Adipocyte (in vitro differentiated cells): ENCODE data around the gene RACK1.

Experiments
- DNase-seq: peaks from one replicate; pipeline ENCODE4 v3.0.0-alpha.2; 2015; ENCODE audit warnings: low read depth
- H3K27me3 ChIP-seq: replicated peaks from 2 replicates; pipeline ENCODE4 v1.7.0; 2013; ENCODE audit warnings: mild to moderate bottlenecking, low read length, moderate library complexity; ENCODE audit not compliant: control insufficient read depth, insufficient read depth
- H3K36me3 ChIP-seq: 2 replicates; pipeline ENCODE4 v1.7.0; 2013; ENCODE audit warnings: low read length, mild to moderate bottlenecking, moderate library complexity; ENCODE audit not compliant: control insufficient read depth, insufficient read depth, severe bottlenecking
- H3K4me1 ChIP-seq: 2 replicates; pipeline ENCODE4 v1.7.0; 2013; ENCODE audit warnings: mild to moderate bottlenecking, low read length, moderate library complexity; ENCODE audit not compliant: control insufficient read depth, insufficient read depth
- H3K4me3 ChIP-seq: 2 replicates; pipeline ENCODE4 v1.7.0; 2013; ENCODE audit warnings: mild to moderate bottlenecking, low read length, moderate library complexity
- H3K9ac ChIP-seq: 2 replicates; pipeline ENCODE4 v1.7.0; 2013; ENCODE audit warnings: mild to moderate bottlenecking, low read length, moderate library complexity
- H3K9me3 ChIP-seq: 2 replicates; pipeline ENCODE4 v1.7.0; 2013; ENCODE audit warnings: mild to moderate bottlenecking, low read length, moderate library complexity; ENCODE audit not compliant: control insufficient read depth

Gene RACK1

DNA sequence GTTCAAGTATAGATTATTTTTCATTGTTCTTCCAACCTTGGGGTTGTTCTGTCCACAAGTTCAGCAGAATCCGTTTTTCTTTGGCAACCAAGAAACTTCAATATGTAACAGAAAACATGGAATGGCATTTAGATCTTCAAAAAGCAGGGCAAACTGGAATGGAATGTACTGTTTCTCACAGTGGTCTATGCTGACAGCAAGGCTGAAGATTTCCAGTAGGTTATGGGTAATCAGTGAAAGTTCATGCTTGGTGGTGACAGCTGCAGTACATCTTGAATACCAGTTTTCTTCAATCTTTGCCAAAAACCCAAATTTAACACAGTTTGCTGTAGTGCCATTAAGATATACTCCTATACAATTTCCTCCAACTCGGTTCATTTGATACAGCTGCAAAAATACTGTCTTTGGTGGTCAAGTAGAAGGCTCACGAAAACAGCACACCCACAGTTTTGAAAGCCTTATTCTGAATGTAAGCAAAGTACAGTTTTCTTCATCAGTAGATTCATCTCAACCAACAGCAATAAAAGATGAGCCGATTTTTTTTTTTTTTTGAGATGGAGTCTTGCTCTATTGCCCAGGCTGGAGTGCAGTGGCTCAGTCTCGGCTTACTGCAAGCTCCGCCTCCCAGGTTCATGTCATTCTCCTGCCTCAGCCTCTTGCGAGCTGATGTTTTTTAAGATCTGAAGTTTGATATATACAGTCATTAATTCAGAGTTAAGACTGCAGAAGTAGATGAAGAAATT, 12.3 kb upstream of the RACK1 start:
- no peak for DNase-seq
- Histone ChIP-seq H3K27me3 (no peaks in the 10 kb centered on the region), H3K9me3 (no peaks in the 10 kb centered on the region), H3K9ac (peak overlapping the region; percentile 61), H3K4me1 (peaks cover 86% of the 10 kb centered on the region), H3K4me3 (peak overlapping the region; percentile 35), H3K36me3 (peaks cover 30% of the 10 kb centered on the region)

DNA sequence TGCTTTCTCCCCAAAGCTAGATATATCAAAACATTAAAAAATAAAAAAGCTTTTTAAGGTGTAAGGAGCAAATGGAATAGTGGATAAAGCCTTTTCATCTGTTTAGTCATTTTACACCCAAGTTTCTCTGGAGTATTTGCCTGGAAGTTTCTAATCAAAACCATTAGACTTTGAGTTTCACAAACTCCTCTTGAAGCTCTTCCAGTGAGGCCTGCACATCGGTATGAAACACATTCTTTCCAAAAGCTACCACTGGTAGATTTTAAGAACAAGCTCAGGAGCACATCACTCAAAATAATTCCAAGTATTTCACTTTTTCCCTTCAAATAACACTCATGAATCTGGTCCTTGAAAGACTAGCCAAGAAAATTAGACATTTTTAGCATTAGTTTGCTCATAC, 11.6 kb upstream of the RACK1 start:
- H3K4me3 ChIP-seq: peak overlapping the region; percentile 35
- peak overlapping the region; percentile 61 for H3K9ac ChIP-seq
- no peaks in the 10 kb centered on the region for H3K9me3 ChIP-seq
- peaks cover 30% of the 10 kb centered on the region for H3K36me3 ChIP-seq
- DNase-seq: peak; percentile 50
- peaks cover 88% of the 10 kb centered on the region for H3K4me1 ChIP-seq
- H3K27me3 ChIP-seq: no peaks in the 10 kb centered on the region

DNA sequence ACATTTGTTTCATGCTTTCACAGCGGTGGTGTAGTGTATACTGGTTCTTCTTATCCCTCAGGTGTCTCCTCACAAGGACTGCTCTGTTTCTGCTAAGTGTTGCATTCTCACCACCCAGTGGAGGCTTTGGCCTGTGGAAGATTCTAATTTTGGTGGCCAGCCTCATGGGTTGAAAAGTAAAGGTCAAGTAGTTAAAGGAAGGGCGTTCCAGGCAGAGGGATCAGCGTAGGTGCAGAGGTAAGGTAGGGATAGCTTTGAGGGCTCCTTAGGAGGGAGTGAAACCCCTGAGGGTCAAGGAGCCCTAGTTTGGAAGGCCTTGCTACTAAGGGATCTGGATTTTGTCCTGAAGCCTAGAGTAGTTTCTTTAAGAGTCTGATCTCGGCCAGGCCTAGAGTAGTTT, 4.6 kb upstream of the RACK1 start:
- Histone ChIP-seq H3K4me3 (peak overlapping the region; percentile 98), H3K36me3 (peaks cover 18% of the 10 kb centered on the region), H3K27me3 (no peaks in the 10 kb centered on the region), H3K9ac (peak overlapping the region; percentile 99), H3K9me3 (no peaks in the 10 kb centered on the region), H3K4me1 (peaks cover 59% of the 10 kb centered on the region)
- DNase-seq: no peak

DNA sequence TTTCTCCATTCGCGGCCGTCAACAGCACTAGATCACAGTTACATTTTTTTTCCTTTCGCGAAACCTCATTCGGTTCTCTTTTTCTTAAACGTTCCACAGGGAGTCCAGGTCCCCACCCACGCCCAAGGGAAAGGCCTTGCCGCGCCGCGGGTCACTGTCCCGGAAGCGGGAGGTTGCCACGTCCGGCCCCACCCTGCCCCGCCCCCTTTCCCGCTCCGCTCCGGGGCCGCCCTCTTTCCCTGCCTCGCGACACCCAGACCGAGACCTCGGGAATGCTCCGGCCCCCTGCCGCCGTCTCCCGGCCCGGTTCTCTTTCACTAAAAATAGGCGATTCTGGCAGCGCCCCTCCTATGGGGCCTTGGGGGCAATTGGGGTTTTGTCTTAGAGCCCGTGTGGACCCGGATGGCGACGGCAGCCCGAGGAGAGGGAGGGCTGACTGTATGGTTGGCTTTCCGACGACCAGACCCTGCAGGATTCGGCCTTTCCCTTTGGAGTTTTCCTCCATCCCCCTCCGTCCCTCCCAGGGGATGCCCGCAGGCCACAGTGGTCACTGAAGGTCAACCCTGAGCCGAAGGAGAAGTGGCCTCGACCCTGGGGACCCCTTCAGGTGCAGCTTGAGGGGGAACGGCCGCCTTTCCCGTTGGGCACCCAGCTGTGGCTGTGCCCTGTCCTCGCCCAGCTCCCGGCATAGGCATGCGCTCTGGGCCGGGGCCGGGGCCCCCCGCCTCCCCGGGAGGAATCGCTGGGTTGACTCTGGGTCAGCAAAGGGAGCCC, 2.8 kb upstream of the RACK1 start:
- Histone ChIP-seq H3K4me3 (peak overlapping the region; percentile 98), H3K27me3 (no peaks in the 10 kb centered on the region), H3K36me3 (peaks cover 13% of the 10 kb centered on the region), H3K4me1 (peaks cover 52% of the 10 kb centered on the region), H3K9ac (peak overlapping the region; percentile 99), H3K9me3 (no peaks in the 10 kb centered on the region)
- DNase-seq: peak; percentile 97

DNA sequence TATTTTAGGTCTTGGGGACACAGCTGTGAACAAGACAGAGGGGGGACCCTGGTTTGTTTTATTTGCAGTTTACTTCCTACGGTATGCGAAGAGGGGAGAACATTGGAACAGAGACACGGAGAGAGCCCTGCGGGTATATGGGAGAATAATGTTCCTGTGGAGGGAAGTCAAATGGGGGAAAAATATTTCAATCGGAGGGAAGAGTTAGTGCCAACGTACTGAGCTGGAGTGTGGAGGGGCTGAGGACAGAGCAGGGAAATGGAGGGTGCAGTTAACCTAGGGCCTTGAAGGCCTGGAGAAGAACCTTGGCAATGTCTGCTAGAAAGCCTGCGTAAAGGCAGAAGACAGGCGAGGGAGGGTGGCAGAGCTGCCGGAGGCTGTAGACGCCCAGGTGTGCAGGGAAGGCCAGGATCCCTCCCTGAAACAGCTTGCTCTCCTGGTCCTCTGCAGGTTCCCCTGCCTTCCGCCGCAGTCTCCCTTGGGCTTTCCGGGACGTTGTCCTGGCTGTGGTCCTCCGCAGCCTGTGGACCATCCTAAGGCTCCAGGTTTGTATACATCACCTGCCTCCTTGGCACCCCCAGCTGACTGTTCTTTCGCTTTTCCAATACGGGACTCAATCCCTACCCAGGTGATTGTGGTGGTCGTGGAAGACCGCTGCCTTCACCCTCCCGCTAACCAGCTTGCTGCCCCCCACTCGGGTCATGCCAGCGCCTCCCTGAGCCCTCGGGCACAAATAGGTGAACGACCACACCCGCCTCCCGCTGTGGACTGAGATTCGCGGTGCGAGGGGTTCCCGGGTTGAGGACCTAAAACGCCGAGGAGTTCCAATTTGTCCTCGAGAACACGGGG, 1.9 kb upstream of the RACK1 start:
- H3K27me3 ChIP-seq: no peaks in the 10 kb centered on the region
- no peak for DNase-seq
- peak overlapping the region; percentile 98 for H3K4me3 ChIP-seq
- H3K9ac ChIP-seq: peak overlapping the region; percentile 99
- peaks cover 53% of the 10 kb centered on the region for H3K4me1 ChIP-seq
- no peaks in the 10 kb centered on the region for H3K9me3 ChIP-seq
- H3K36me3 ChIP-seq: peaks cover 19% of the 10 kb centered on the region

DNA sequence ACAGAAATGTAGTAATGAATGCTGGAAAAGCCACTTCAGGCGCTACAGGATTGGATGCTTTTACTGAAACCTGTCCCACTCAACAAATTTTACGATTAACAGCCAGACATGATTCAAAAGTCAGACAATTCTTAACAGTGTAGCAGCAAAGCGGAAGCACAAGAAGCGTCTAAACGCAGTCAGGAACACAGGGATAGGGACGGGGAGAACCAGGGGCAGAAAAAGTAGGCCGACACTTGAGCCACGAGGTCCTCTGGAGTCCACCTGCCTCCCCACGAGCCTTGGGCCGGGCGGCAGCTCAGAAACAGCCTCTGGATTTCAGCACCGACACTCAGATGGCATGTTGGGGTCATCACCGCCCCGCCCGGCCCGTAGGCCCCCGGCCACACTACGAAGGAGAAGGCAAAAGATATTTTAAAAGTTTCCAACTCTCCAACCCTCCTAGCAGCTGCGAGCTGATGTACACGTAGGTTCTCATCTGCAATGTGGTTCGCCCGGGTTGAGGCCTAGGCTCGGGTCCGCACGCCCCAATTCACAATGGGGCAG, 615 bp downstream of the RACK1 start:
- H3K9me3 ChIP-seq: no peaks in the 10 kb centered on the region
- DNase-seq: peak; percentile 58
- H3K27me3 ChIP-seq: no peaks in the 10 kb centered on the region
- H3K36me3 ChIP-seq: peaks cover 41% of the 10 kb centered on the region
- peak overlapping the region; percentile 93 for H3K4me3 ChIP-seq
- H3K4me1 ChIP-seq: peaks cover 37% of the 10 kb centered on the region
- peak overlapping the region; percentile 98 for H3K9ac ChIP-seq

DNA sequence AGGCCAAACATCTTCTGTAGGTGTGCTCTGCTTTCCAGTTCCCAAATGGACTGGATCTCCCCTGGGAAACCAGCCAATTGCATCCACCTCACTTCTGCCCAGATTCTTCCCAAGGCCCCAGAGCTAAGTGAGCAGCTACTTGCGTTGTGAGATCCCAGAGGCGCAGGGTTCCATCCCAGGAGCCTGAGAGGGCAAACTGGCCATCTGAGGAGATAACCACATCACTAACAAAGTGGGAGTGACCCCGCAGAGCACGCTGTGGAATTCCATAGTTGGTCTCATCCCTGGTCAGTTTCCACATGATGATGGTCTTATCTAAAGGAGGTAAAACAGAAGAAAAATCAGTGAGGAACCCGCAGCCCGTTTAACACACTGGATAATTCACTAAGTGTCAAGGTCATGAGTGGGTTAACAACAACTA, 1.7 kb downstream of the RACK1 start:
- Histone ChIP-seq H3K27me3 (no peaks in the 10 kb centered on the region), H3K4me1 (peaks cover 41% of the 10 kb centered on the region), H3K9me3 (no peaks in the 10 kb centered on the region), H3K4me3 (peak overlapping the region; percentile 93), H3K9ac (peak overlapping the region; percentile 98), H3K36me3 (peaks cover 52% of the 10 kb centered on the region)
- DNase-seq: no peak

DNA sequence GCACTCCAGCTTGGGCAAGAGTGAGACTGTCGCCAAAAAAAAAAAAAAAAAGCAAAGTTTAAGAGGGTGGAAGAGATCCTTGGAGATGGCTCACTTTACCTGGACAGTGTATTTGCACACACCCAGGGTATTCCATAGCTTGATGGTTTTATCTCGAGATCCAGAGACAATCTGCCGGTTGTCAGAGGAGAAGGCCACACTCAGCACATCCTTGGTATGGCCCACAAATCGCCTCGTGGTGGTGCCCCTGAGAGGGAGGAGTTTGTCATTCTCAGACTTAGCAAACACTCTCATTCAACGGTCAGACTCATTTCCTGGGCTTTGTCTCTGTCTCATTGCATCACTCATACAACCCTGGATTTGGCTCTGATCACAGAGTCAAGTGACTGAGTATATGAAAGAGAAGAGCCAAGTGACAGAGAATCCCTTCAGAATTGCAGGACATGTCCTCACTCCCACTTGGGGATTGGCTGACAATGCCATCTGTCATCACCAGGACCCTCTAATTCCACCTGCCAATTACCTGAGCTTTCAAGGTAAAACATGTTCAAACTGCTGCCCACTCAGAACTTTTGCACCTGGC, 2.2 kb downstream of the RACK1 start:
- no peaks in the 10 kb centered on the region for H3K9me3 ChIP-seq
- H3K27me3 ChIP-seq: no peaks in the 10 kb centered on the region
- H3K36me3 ChIP-seq: peaks cover 57% of the 10 kb centered on the region
- peak overlapping the region; percentile 98 for H3K9ac ChIP-seq
- peaks cover 44% of the 10 kb centered on the region for H3K4me1 ChIP-seq
- H3K4me3 ChIP-seq: peak overlapping the region; percentile 93
- DNase-seq: peak; percentile 69

DNA sequence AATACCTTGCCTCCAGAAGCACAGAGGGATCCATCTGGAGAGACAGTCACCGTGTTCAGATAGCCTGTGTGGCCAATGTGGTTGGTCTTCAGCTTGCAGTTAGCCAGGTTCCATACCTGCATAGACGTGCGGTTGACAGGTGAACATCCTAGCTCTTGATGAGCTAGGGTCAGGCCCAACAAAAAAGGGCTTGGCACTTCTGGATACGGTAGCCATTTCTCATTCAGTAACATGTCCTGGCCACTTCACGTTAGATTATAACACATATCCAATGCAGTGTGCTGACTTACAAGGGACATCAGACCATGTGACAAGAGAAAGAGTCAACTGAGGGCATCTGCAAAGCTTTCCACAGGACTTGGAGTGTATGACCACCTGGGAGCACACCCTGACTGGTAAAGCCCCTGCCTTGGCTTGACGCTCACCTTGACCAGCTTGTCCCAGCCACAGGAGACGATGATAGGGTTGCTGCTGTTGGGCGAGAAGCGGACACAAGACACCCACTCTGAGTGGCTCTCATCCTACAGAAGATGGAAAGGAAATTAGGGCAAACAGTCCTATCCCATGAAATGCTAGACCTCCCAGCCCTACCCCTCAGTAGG, 4.5 kb downstream of the RACK1 start:
- peaks cover 45% of the 10 kb centered on the region for H3K4me1 ChIP-seq
- DNase-seq: no peak
- H3K4me3 ChIP-seq: no peak overlapping the region
- H3K9me3 ChIP-seq: no peaks in the 10 kb centered on the region
- peaks cover 78% of the 10 kb centered on the region for H3K36me3 ChIP-seq
- no peak overlapping the region for H3K9ac ChIP-seq
- no peaks in the 10 kb centered on the region for H3K27me3 ChIP-seq

DNA sequence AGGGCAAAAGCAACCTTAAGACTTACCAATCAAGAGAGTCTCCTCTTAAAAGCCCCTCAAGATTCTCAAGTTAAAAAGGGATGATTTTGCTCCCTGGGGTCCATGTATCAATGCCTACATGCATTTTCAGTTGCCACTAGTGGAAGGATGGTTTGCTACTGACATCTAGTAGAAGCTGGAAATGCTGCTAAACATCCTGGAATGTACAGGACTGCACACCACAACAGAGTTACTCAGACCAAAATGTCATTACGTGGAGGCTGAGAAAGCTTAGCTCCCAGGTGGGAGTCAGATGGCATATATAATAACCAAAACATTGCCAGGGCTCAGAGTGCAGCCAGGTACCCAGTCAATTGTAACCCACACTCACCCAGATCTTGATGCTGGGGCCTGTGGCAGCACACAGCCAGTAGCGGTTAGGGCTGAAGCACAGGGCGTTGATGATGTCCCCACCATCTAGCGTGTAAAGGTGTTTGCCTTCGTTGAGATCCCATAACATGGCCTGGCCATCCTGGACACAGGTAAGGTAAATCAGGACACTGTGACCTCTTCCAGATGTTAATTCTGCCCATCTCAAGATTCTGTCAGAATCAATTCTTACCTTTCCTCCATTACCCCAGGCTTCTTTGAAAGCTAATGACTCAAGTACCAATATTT, 5.8 kb downstream of the RACK1 start:
- Histone ChIP-seq H3K4me1 (peaks cover 45% of the 10 kb centered on the region), H3K4me3 (no peak overlapping the region), H3K27me3 (no peaks in the 10 kb centered on the region), H3K36me3 (peaks cover 89% of the 10 kb centered on the region), H3K9me3 (no peaks in the 10 kb centered on the region), H3K9ac (peak overlapping the region; percentile 3)
- DNase-seq: no peak
